IPS DF 6.9 (cell line): Measurements from ENCODE around the gene CCDC78.

Experiments
- DNase-seq: peaks from one replicate; pipeline ENCODE4 v3.0.0-alpha.2; 2013; ENCODE audit warnings: low read depth, low spot score
- H3K27ac ChIP-seq: one replicate; pipeline ENCODE4 v1.5.1; 2013; ENCODE audit warnings: low read length, control low read depth
- H3K27me3 ChIP-seq: 2 replicates; pipeline ENCODE4 v1.6.1; 2013; ENCODE audit warnings: mild to moderate bottlenecking, low read length; ENCODE audit not compliant: control insufficient read depth, insufficient read depth
- H3K36me3 ChIP-seq: 2 replicates; pipeline ENCODE4 v1.6.1; 2013; ENCODE audit warnings: low read length; ENCODE audit not compliant: control insufficient read depth, insufficient read depth
- H3K4me1 ChIP-seq: 2 replicates; pipeline ENCODE4 v1.6.1; 2013; ENCODE audit warnings: low read length; ENCODE audit not compliant: control insufficient read depth, insufficient read depth
- H3K4me3 ChIP-seq: 2 replicates; pipeline ENCODE4 v1.5.1; 2013; ENCODE audit warnings: mild to moderate bottlenecking, low read length
- H3K9me3 ChIP-seq: 2 replicates; pipeline ENCODE4 v1.6.1; 2013; ENCODE audit warnings: low read length, inconsistent platforms; ENCODE audit not compliant: control insufficient read depth, insufficient read depth
- WGBS: extraction: QIAGEN DNeasy Blood & Tissue Kit; methylation state at CpG from one replicate; pipeline ENCODE4 v1.1.7; 2013; ENCODE audit warnings: mixed read lengths, missing lambda C conversion rate; ENCODE audit not compliant: insufficient read length, insufficient coverage; 5-methylcytosine and 5-hydroxymethylcytosine counted together

The CCDC78 gene

DNA sequence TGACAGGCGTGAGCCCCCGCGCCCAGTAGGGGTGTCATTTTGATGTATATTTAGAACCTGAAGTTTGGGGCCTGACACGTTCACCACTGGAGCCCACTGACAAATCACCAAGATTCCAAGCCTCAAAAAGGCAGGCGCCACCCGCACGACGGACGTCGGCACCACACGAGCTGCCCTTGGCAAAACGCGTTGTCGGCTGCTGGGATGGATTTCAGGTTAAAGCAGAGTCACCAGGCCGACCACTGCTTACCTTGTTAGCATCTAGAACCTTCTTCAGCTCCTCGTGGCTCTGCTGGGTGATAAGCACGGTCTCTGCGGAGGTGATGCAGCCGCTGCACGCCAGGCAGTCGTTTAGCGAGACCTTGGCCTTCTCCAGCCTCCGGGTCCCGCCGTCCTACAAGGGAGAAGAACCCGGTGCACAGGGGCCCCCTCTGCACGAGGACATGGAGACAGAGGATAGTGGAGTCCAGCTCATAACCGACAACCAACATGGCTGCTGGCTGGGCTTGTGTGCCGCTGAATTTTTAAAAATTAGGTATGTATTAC, 10.8 kb upstream of the CCDC78 start:
- Histone ChIP-seq H3K27ac (no peak overlapping the region), H3K27me3 (no peaks in the 10 kb centered on the region), H3K9me3 (no peaks in the 10 kb centered on the region), H3K4me3 (no peak overlapping the region), H3K36me3 (peaks cover 14% of the 10 kb centered on the region; the same call in 1 of the 2 replicates), H3K4me1 (no peaks in the 10 kb centered on the region)
- WGBS, result no CpG with 5 or more reads among the region's 29 CpGs
- no peak for DNase-seq

DNA sequence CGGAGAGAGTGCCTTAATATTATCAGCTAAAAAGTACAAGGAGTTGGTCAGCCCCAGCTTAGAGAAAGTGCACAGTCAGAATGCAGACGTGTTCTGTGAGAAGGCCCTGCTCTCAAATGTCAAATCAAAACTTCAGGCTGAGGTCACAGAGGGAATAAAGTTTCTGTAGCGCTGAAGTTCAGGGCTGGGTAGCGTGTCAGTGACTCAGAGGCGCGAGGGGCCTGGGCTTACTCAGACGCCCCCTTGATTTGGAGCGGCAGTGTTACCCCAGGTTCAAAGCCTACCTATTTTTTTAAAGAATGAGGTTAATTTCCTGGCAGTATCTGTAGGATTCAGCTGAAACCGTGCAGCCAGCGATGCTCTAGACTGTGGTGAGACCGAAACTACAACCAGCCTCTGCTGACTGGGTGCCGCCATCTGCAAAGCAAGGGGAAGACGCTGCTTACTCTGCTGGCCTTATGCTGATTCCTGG, 9.8 kb upstream of the CCDC78 start:
- peaks cover 14% of the 10 kb centered on the region; the same call in 1 of the 2 replicates for H3K36me3 ChIP-seq
- no peaks in the 10 kb centered on the region for H3K9me3 ChIP-seq
- no peak overlapping the region for H3K4me3 ChIP-seq
- DNase-seq, result no peak
- no CpG with 5 or more reads among the region's 13 CpGs for WGBS
- H3K4me1 ChIP-seq, result no peaks in the 10 kb centered on the region
- no peaks in the 10 kb centered on the region for H3K27me3 ChIP-seq
- no peak overlapping the region for H3K27ac ChIP-seq

DNA sequence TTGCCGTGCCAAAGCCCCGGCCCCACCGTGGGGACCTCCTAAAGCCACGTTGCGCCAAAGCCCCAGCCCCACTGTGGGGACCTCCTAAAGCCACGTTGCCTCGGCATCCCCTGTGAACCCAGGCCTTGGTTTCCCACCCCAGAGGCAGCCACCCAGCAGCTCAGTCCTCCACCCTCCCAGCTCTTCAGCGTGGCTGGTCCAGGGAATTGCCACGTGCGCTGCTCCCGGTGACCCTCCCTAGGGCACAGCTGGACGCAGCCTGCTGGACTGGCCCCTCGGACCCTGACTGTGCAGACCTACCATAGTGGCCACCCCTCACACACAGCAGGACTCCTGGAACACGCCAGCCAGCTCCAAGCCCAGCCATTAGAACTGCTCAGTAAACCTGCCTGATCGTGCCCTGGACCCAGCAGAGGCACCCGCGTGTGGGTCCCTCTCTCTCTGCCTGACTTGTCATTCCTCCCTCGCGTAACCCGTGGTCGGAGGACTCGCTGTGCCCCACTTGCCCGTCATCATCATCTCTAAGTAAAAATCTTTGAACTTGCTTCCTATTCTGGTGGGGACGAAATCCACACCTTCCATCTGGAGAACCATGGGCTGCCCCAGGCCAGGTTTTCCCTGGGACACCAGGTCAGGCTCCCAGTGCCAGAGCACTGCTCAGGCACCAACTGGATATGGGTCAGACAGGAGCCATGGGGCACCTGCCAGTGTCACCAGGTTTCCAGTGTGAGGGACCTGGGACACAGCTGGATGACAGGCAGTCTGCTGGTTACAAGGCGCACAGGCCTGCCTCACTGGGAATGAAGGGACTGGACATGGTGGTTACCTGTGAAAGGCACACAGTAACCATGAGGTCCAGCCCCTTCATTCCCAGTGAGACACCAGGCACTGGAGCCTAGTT, 9.0 kb upstream of the CCDC78 start:
- no peaks in the 10 kb centered on the region for H3K9me3 ChIP-seq
- no peak overlapping the region for H3K27ac ChIP-seq
- no peak for DNase-seq
- no peaks in the 10 kb centered on the region for H3K27me3 ChIP-seq
- no peaks in the 10 kb centered on the region; the same call in 1 of the 2 replicates for H3K4me1 ChIP-seq
- no CpG with 5 or more reads among the region's 25 CpGs for WGBS
- peaks cover 14% of the 10 kb centered on the region; the same call in 1 of the 2 replicates for H3K36me3 ChIP-seq
- no peak overlapping the region for H3K4me3 ChIP-seq

DNA sequence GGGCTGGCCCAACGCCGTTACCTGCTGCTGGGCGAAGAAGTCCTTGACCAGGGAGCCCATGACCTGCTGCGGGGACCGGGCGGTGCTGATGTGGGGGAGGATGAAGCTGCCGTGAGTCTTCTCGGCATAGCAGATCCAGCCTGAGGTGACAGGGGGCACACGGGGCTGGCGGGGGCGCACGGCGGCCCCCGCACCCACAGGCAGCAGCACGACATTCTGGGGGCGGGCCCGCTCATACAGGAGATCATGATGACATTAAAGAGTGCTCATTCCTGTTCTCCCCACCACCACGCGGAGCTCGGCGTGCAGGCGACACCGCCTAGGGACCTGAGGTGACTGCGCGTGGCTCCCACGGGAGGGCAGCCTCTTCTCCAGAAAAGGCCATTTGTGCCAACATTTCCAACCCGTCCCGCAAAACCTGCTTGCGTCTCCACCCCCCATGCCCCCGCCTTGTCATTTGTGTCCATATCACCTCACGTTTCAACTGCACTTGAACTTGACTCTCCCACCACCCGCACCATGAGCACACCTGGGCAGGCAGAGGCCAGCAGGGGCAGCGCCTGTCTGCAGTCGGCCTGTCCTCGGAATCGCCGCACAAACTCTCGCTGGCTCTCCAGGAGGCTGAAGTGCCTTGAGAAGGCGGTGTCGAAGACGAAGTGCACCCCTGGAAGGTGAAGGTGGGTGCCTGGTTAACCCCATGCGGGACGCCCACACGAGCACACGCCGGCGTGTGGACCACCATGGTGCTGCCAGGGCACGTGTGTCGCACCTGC, 8.2 kb upstream of the CCDC78 start:
- WGBS, result no CpG with 5 or more reads among the region's 49 CpGs
- no peaks in the 10 kb centered on the region for H3K9me3 ChIP-seq
- no peaks in the 10 kb centered on the region; the same call in 1 of the 2 replicates for H3K4me1 ChIP-seq
- peaks cover 14% of the 10 kb centered on the region; the same call in 1 of the 2 replicates for H3K36me3 ChIP-seq
- no peak overlapping the region for H3K4me3 ChIP-seq
- no peak for DNase-seq
- no peak overlapping the region for H3K27ac ChIP-seq
- no peaks in the 10 kb centered on the region for H3K27me3 ChIP-seq

- Histone ChIP-seq H3K27ac (no peak overlapping the region), H3K36me3 (peaks cover 14% of the 10 kb centered on the region; the same call in 1 of the 2 replicates), H3K4me1 (no peaks in the 10 kb centered on the region; the same call in 1 of the 2 replicates), H3K27me3 (no peaks in the 10 kb centered on the region), H3K9me3 (no peaks in the 10 kb centered on the region), H3K4me3 (no peak overlapping the region)
- DNase-seq, result no peak
- WGBS, result no CpG with 5 or more reads among the region's 34 CpGs
These were observed 7.4 kb upstream of the CCDC78 start for GRCh38 chr16:733382-734207.

DNA sequence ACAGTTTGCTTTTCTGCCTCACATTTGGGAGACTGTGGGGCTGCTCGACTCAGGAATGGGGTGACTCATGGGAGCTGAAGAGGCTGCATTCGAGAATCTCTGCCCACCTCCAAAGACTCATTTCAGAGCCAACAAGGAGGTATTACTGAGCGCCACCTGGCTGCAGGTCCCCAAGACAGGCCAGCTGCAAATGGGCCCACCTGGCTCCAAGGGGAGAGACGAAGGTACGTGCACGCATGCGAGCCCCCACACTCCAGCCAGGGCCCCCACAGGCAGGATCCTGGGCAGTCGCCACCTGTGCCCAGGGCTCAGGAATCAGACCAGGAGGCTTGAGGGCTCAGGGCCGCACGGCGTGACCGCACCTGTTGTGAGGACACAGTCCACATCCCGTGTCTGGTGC, 6.7 kb upstream of the CCDC78 start:
- Histone ChIP-seq H3K27ac (no peak overlapping the region), H3K4me3 (no peak overlapping the region), H3K4me1 (no peaks in the 10 kb centered on the region; the same call in 1 of the 2 replicates), H3K9me3 (no peaks in the 10 kb centered on the region), H3K36me3 (peaks cover 14% of the 10 kb centered on the region; the same call in 1 of the 2 replicates), H3K27me3 (no peaks in the 10 kb centered on the region)
- no peak for DNase-seq
- no CpG with 5 or more reads among the region's 13 CpGs for WGBS

DNA sequence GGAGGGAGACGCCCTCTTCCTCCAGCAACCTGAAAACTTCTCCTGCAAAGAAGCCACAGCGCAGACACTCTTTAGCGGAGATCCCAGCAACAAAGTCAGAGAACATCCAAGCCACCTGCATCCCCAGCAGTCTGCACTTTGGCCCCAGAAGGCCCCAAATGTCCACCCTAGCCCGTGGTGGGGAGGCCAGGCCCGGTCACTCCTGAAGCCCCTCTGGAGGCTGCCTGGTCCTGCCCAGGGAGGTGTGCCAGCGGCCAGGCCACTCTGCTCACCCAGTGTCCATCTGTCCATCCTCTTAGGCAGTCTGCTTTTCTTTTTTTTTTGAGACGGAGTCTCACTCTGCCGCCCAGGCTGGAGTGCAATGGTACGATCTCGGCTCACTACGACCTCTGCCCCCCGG, 6.1 kb upstream of the CCDC78 start:
- no peak for DNase-seq
- Histone ChIP-seq H3K27me3 (no peaks in the 10 kb centered on the region), H3K9me3 (no peaks in the 10 kb centered on the region), H3K4me1 (no peaks in the 10 kb centered on the region; the same call in 1 of the 2 replicates), H3K4me3 (no peak overlapping the region), H3K27ac (no peak overlapping the region), H3K36me3 (peaks cover 14% of the 10 kb centered on the region; the same call in 1 of the 2 replicates)
- WGBS, result no CpG with 5 or more reads among the region's 12 CpGs

DNA sequence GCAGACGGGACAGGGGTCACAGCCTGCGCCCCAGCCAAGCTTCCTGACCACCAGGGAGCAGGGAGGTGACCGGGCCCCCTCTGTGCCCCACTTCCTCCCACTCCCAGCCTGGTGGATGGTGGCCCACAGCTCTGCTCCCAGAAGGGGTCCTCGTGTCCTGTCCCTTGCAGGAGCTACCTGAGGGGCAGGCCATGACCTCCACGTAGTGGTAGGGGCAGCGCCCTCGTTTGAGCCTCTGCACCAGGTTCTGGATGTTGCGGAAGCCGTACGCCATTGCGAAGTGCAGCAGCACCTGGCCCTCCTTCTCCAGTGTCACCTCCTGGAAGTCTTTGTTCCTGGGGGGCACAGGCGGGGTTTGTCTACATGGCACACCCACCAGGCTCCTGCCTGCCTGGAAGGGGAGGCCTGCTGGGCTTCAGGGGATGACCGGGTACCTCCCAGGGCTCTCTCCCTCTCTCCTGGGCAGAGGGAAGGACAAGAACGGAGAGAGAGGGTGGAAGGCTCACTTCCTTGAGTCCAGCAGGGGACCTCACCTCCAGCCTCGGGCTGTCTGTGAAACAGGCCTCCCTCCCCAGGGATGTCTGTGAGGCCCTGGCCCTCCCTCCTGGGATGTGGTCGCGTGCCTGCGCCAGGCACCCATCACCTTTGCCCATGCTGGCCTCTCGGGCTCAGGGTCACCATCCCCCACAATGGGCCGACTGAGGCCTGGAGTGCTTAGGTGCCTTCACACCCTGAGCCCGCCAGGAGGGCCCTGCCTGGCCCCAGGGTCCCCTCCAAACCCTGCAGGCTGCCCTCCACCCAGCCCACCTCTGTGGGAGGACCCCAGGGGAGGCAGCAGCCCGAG, 4.6 kb upstream of the CCDC78 start:
- DNase-seq, result no peak
- no peaks in the 10 kb centered on the region for H3K9me3 ChIP-seq
- no peak overlapping the region for H3K27ac ChIP-seq
- WGBS, result no CpG with 5 or more reads among the region's 22 CpGs
- H3K4me3 ChIP-seq, result no peak overlapping the region
- peaks cover 12% of the 10 kb centered on the region; the same call in 1 of the 2 replicates for H3K36me3 ChIP-seq
- H3K4me1 ChIP-seq, result peaks cover 3% of the 10 kb centered on the region; the same call in 1 of the 2 replicates
- no peaks in the 10 kb centered on the region for H3K27me3 ChIP-seq
